HFFc6 (cell line): ENCODE data around the gene SLC25A21. TPM values are rescaled to one million over a fixed set of nuclear protein-coding genes. Genes with fewer than 3 reads are reported as not detected.
"Not testable (repeated sequence)": the region's sequence is repeated elsewhere in the genome, so short reads cannot be mapped to it uniquely, and the experiment has no call there.

Source experiments
- DNase-seq: peaks from one replicate; pipeline ENCODE4 v3.0.0-alpha.2; 2018
- H3K27ac Mint-ChIP-seq: 2 replicates; pipeline ENCODE4 v1.8.0; 2020; ENCODE audit warnings: mild to moderate bottlenecking, mixed read lengths
- H3K27me3 Mint-ChIP-seq: 2 replicates; pipeline ENCODE4 v1.8.0; 2021; ENCODE audit warnings: mild to moderate bottlenecking, moderate library complexity, mixed read lengths; ENCODE audit not compliant: insufficient read depth
- H3K36me3 Mint-ChIP-seq: 2 replicates; pipeline ENCODE4 v1.8.0; 2021; ENCODE audit warnings: low read depth, mixed read lengths
- H3K4me1 Mint-ChIP-seq: 2 replicates; pipeline ENCODE4 v1.8.0; 2020; ENCODE audit warnings: low read depth, mixed read lengths
- H3K4me3 Mint-ChIP-seq: 2 replicates; pipeline ENCODE4 v1.8.0; 2020; ENCODE audit warnings: mild to moderate bottlenecking, moderate library complexity, mixed read lengths
- H3K9me3 Mint-ChIP-seq: 2 replicates; pipeline ENCODE4 v1.8.0; 2020; ENCODE audit warnings: mild to moderate bottlenecking, mixed read lengths
- total RNA-seq, 6 experiments: library from RNA; stranded (reverse); fragmentation: NEBNext Ultra II Directional; extraction: Animal tissue kit (Norgen Biotek cat#: 25700); gene quantifications; 2 replicates in 1 of 6; 3 replicates in 5 of 6; pipeline ENCODE4 v1.2.3, GENCODE V29; 2021
- TF ChIP-seq, protein P1 (sequence below): fragments of 200-600 bp; sonication (generic); IDR thresholded peaks from 2 replicates; pipeline ENCODE4 v1.5.0; 2021; ENCODE audit warnings: antibody characterized with exemption, mild to moderate bottlenecking

Gene SLC25A21
- total RNA-seq, 6 experiments from 2014 or later, result 0.33 to 1.1 (median 0.47) TPM

DNA sequence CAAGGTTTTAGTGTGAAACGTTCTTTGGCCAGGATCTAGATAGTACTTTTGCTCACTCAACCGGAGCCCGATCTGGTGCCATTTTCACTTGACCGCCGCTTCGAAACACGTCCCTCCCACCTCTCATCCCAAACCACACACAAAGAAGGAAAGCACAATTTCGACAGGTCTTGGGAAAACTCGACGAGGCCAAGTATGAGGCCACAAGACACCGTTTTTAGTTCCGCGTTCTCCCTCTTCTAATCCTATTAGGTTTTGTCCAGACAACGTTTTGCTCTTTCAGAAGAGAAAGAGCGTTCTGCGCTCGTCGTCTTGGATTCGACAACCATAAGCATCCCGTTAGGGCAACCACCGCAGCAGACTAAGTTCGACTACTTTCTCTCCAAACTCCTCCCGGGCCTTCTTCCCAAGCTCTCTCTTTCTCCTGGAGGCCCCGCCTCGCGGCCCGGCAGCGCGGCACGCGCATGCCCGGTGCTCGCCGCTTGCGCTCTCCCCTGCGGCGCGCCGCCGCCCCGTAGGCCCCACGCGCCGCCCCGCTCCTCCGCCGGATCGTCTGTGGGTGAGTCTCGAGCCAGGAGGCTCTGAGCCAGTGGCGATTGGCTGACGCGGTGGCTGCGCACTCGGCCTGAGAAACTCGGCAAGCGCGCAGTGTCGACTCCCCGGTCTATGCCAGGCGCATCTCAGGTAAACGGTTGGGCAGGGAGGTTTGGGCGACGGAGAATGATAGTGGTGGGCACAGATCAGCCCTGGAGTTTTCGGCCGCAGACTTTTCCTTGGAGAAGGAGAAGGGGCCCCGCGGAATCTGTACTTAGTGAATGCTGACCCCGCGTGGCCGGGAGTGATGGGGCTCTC, 25.2 kb upstream of the SLC25A21 start, which contains the start of gene MIPOL1:
MIPOL1 (plus strand) TSS at position 517 of the 852 bp plus-strand sequence. CDS start 49,952 bp downstream, outside the sequence.
- Mint-ChIP-seq H3K27me3 (peaks cover 5% of the 10 kb centered on the region), H3K36me3 (no peaks in the 10 kb centered on the region), H3K4me3 (peak within 1 kb of the TSS; percentile 98), H3K27ac (peak within 1 kb of the TSS; percentile 99), H3K9me3 (no peaks in the 10 kb centered on the region), H3K4me1 (peaks cover 49% of the 10 kb centered on the region)
- DNase-seq, result peak; percentile 82
- TF ChIP-seq, protein P1, sequence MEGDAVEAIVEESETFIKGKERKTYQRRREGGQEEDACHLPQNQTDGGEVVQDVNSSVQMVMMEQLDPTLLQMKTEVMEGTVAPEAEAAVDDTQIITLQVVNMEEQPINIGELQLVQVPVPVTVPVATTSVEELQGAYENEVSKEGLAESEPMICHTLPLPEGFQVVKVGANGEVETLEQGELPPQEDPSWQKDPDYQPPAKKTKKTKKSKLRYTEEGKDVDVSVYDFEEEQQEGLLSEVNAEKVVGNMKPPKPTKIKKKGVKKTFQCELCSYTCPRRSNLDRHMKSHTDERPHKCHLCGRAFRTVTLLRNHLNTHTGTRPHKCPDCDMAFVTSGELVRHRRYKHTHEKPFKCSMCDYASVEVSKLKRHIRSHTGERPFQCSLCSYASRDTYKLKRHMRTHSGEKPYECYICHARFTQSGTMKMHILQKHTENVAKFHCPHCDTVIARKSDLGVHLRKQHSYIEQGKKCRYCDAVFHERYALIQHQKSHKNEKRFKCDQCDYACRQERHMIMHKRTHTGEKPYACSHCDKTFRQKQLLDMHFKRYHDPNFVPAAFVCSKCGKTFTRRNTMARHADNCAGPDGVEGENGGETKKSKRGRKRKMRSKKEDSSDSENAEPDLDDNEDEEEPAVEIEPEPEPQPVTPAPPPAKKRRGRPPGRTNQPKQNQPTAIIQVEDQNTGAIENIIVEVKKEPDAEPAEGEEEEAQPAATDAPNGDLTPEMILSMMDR, result peak; percentile 71

DNA sequence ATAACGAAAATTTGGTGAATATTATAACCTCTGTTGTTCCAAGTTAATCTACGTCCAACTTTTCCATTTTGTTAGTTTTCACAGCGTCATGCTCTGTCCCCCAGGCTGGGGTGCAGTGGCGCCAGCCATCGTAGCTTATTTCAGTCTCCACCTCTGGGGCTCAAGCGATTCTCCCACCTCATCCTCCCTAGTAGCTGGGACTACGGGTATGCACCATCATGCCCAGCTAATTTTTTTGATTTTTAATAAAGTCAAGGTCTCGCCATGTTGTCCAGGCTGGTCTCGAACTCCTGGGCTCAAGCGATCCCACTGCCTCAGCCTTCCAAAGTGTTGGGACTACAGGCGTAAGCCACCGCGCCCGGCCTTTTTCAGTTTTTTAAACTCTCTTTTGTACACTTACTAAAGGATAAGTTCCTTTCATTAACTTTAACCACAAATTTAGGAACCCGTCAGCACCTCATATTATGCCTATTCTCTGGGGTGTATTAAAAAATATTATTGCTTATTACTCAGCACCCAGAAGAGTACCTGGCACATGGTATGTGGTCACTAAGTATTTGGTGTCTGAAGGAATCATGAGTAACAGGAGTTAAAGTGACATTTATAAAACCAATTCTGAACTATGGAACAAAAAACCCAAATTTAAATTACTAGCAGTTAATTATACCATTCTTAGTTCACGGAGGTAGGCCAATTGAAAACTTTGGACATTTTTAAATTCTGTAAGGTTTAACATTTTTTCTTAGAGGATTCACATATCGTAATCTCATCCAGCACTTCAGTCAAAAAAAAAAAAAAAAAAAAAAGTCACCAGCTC, 24.4 kb upstream of the SLC25A21 start:
- H3K27me3 Mint-ChIP-seq, result peaks cover 5% of the 10 kb centered on the region
- H3K4me3 Mint-ChIP-seq, result peak overlapping the region; percentile 98
- no peaks in the 10 kb centered on the region for H3K9me3 Mint-ChIP-seq
- H3K36me3 Mint-ChIP-seq, result no peaks in the 10 kb centered on the region
- TF ChIP-seq, protein P1, result no peak
- H3K4me1 Mint-ChIP-seq, result peaks cover 41% of the 10 kb centered on the region
- H3K27ac Mint-ChIP-seq, result peak overlapping the region; percentile 99
- no peak for DNase-seq

GRCh38 chr14:37195327-37195726, 22.9 kb upstream of the SLC25A21 start:
- Mint-ChIP-seq H3K36me3 (no peaks in the 10 kb centered on the region), H3K4me1 (peaks cover 41% of the 10 kb centered on the region), H3K4me3 (peak overlapping the region; percentile 55), H3K27ac (peak overlapping the region; percentile 85), H3K9me3 (no peaks in the 10 kb centered on the region), H3K27me3 (peaks cover 11% of the 10 kb centered on the region)
- peak; percentile 80 for DNase-seq
- TF ChIP-seq, protein P1, result no peak

DNA sequence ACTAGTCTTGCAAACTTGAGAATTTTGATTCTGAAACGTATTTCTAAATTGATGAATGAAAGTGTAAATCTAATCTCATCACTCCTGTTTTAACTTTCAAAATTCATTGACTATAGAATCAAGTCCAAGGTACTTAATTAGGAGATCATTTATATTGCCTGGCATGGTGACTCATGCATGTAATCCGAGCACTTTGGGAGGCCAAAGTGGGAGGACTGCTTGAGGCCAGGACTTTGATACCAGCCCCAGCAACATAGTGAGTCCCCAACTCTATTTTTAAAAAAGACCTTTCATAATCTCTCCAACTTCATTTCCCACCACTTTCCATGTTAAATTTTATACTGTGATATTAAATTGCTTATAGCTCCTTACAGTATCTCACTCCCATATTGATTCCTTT, 22.3 kb upstream of the SLC25A21 start:
- no peak for DNase-seq
- Mint-ChIP-seq H3K27me3 (peaks cover 11% of the 10 kb centered on the region), H3K4me1 (peaks cover 41% of the 10 kb centered on the region), H3K36me3 (no peaks in the 10 kb centered on the region), H3K27ac (peak overlapping the region; percentile 85), H3K4me3 (peak overlapping the region; percentile 55), H3K9me3 (no peaks in the 10 kb centered on the region)
- TF ChIP-seq, protein P1, result no peak

GRCh38 chr14:37189733-37190132, 17.3 kb upstream of the SLC25A21 start:
- H3K27ac Mint-ChIP-seq, H3K4me1 Mint-ChIP-seq, H3K36me3 Mint-ChIP-seq, H3K9me3 Mint-ChIP-seq, H3K4me3 Mint-ChIP-seq, DNase-seq: not testable (repeated sequence)
- peaks cover 12% of the 10 kb centered on the region for H3K27me3 Mint-ChIP-seq
